Right lobe of liver (tissue), 4 donors: ENCODE measurements around the gene ASH1L.

Experiments used
- CTCF ChIP-seq, 4 donors: fragments of 200-600 bp in 3 of 4; fragments of 450-650 bp in 1 of 4; IDR thresholded peaks; one replicate each; pipeline versions ENCODE4 v1.5.1 to v1.8.0; 2016 to 2022; ENCODE audit warnings: antibody characterized with exemption in 4 of 4, mild to moderate bottlenecking in 2 of 4
- POLR2A ChIP-seq: fragments of 450-650 bp; IDR thresholded peaks from one replicate; pipeline ENCODE4 v1.6.1; 2017; ENCODE audit warnings: antibody characterized with exemption, mild to moderate bottlenecking
- donor health status: DM: no; HTN: no; CAD: no.
- donor health status: DM: no; HTN: no; CAD: no.
- donor health status: DM: no; HTN: yes; CAD: no.

GRCh38 chr1:155379180-155379579, 183.4 kb downstream of the ASH1L start:
- TF ChIP-seq CTCF (IDR thresholded peaks at IDR 0.05) (no peak), POLR2A (no peak)
